Frontal cortex (tissue), 4 donors: Measurements from ENCODE around the gene CABLES2. TPM values are rescaled to one million over a fixed set of nuclear protein-coding genes. Genes with fewer than 3 reads are reported as not detected.
A peak's percentile ranks its signal among the peaks of the same experiment; 100 is the strongest.

Source experiments
- DNase-seq, 2 donors: peaks; one replicate each; pipeline ENCODE4 v3.0.0; 2012; ENCODE audit warnings: low spot score in 2 of 2
- FAIRE-seq: peaks from 2 replicates; lab custom pipeline; 2012; peaks lifted over from hg19 to GRCh38; lab: Jason Lieb, UNC
- total RNA-seq: library from RNA; depleted of rRNA; stranded (reverse); fragments of >200 nt; gene quantifications from one replicate; pipeline ENCODE4 v1.2.3, GENCODE V29; 2014
- donor health status: control.
- donor health status: control.
- donor health status: control.

The CABLES2 gene
- total RNA-seq, 1 donor from 2014 or later = 2.9 TPM

DNA sequence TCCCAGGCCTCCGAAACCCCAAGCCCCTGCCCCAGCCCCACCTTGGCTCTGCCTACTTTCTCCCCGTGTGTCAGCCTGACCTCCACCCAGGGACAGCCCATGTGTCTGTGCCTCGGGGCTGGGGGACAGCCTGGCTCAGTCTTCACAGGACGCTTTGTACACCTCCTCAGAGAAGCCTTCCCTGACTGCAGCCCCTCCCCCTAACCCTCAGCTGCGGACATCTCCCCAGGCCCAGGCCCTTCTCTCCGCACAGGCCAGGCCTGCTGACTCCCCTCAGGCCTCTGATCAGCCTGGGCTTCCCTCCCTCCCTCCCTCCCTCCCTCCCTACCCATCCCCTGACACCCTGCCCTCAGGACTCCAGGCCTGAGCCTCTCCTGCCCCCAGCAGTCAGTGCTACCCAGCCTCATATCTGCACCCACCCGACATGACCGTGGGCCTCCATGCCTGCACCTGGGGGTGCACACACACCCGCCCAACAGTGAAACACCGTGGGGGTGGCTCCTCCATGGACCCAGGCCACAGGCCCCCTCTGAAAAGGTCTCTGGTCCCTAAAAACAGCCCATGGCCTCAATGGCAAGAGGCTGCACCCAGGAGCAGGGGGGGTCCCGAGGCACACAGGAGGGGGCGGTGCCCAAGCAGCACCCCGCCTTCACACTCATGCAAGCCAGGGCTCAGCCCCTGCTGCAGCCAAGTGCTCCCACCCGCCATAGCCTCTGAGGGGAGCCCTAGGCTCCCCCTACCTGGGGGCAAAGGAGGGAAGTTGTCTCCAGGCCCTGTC lies 52.9 kb downstream of the CABLES2 start:
- FAIRE-seq (no peak), DNase-seq (no peak)

DNA sequence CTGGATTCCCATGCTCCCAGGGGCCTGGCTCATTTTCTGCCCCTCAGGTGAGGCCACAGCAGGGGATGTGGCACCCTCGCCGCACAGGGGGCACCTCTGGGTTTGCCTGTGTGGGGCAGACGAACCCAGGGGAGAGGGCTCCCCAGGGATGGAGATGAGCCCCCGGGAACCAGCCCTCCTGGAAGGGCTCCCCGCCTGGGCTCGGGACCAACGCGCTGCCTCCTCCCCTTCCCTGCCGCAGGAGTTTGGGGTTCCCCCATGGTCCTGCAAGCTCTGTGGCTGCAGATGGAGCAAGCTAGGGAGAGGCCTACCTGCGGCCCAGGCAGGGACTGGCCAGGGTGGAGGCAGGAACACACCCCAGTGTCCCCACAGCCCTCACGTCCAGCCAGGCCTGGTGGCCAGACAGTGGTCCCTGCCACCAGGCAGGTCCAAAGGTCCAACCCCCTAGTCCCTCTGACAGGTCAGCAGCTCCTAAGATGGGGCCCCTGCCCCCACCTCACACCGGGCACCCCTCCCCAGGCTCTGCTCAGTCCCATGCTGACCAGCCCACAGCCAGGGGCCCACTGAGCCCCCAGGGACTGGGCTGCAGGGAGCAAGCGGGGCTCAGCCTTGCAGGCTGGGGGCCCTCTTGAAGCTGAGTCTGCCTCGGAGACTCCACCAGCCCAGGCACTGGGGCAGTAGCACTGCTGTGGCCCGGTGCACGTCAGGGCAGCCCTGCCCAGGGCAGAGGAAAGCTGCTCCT lies 53.6 kb downstream of the CABLES2 start:
- DNase-seq = no peak
- no peak for FAIRE-seq

DNA sequence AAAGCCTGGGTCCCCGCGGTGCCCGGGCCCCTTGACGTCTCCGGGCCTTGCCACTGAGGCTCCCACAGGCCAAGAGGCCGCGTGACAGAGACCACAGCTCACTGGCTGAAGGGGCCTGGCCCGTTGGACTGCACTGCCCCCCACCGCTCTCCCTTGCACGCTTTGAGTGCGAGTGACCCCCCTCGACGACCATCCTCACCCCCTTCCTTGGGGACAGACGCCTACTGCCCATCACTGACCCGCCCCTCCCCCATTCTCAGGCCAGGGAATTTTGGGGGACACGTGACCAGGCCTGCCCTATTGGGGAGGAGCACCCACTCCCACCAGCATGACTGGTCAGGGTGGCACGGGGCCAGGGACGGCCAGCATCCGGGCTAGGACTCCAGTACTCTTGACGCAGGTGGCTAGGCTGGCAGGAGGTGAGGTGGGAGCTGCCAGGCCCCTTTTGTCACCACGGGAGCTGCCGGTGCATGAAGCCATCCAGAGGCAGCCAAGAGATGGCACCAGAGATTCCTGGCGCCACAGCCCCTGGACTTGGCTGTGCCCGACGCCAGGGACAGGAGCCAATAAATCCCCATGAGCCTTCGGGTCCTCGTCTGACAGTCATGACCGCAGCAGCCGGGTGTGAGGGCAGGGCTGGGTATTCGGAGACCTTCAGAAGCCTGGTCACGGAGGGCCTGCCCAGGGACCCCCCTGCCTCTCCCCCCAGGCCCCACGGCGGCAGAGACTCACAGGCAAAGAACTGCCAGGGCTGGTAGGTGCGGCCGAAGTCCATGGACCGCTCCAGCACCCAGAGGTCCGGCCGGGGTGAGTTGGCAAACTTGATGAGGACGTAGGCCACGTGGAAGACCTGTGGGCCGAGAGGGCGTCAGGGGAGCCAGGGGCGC lies 54.4 kb downstream of the CABLES2 start:
- FAIRE-seq = no peak
- peak; percentile 89 for DNase-seq

DNA sequence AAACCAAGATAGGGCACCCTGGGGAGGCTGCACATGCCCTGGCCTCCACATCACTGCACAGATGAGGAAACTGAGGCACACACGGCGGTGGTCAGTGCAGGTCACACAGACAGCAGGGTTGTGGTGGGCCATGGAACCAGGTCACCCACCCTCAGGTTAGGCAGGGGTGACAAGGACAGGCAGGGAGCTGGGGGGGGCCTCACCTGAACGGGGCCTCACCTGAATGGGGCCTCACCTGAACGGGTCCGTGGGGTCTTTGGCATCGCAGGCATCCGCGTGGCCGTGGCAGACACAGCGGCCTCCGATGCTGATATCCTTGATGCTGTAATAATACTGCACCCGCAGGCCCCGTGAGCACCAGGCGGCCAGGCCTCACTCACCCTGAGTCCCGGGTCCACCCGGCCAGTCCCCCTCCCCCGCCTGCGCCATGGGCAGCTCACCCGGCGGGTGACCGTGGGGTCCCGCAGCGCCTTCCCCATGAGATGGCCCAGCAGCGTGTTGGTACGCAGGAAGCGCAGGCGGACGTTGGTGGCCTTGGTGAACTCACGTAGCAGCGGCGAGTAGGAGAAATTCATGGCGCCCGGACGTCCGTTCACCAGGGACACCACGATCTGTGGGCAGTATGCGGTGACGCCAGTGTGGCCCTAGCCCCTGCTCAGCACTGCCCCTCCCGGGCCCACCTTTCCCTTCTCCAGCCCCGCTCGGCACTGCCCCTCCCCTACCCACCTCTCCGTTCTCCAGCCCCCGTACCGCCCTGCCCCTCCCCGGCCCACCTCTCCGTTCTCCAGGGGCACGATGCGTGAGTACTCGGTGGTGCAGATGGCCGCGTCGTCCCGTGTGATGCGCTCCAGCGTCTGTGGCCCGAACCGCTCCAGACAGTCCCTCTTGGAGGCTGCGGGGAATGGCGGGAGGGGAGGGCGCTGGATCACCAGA lies 55.4 kb downstream of the CABLES2 start:
- FAIRE-seq = no peak

DNA sequence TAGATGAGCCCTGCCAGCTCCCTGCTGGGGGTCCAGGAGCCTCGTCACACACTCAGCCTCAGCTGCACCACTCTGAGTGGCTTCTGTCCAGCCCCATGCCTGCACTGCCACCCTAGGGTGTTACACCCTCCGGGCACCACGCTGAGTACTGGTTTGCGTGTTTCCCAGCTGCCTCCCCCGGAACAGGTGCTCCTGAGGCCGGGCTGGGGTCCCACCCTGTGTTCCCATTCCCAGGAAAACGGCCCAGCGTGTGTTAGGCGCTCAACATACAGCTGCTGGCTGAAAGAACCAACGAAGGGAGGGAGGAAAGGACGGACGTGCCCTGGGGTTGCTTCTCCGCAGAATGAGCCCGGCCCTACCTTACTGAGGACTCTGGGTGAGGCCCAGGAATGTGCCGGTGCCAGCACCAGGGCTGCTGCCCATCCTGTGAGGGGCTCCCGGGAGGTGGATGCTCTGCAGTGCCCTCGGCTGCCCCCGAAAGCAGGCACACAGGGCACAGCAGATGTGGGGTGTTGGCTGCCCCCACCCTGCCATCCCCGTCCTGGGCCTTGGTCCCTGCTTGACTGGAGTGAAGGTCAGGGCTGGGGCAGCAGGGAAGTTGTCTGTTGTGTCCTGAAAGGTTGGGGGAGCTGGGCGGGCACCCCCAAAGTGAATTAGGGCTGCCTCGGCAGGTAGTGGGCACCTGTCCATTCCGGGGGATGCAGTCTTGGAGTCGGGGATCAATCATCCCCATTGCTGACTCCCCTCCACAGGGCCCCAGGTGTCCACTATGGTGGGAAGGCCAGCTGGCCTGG lies 56.3 kb downstream of the CABLES2 start:
- no peak for FAIRE-seq
- DNase-seq = no peak

More for the DNA sequence above, 55.4 kb downstream of the CABLES2 start:
- no peak for DNase-seq

DNA sequence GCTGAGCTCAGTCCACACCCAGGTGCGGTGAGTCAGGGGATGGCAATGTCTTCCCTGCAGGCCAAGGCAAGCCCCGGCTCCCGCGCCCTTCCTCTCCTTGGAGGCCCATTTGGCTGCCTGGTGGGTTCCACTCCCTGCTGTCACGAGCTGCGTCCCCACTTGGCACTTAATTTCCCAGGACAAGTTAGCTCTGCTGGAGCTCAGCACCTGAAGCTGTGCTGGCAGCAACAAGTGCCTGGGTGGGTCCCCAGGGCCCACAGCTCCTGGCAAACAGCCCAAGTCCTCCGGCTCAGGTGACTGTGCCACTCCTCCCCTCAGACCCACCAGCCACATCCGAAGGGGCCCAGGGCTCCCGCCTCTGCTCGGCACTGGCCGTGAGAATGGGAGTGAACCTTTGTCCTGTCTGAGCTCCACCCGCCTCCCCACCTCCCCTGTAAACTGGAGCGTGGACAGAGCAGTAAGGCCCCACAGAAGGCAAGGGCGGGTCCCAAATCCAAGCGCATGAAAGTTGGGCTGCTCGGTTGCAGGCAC lies 56.9 kb downstream of the CABLES2 start:
- DNase-seq = no peak
- FAIRE-seq = no peak

DNA sequence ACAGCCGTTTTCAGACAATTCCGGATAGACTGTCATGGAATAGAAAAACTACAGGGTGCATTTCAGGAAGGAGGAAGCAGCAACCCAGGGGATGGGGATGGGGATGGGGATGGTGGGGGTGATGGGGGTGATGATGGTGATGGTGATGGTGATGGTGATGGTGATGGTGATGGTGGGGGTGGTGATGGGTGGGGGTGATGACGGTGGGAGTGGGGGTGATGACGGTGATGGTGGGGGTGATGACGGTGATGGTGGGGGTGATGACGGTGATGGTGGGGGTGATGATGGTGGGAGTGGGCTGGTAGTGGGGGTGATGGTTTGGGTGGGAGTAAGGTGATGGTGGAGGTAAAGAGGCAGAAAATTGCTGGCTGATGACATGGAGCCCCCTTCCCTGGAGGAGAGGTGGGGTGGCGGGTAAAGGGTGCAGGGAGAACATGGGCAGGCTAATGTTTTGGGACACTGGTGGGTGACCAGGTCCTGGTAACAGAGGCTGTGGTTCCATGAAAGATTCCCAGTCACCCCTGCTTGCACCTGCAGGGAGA lies 57.5 kb downstream of the CABLES2 start:
- no peak for DNase-seq
- FAIRE-seq = no peak

DNA sequence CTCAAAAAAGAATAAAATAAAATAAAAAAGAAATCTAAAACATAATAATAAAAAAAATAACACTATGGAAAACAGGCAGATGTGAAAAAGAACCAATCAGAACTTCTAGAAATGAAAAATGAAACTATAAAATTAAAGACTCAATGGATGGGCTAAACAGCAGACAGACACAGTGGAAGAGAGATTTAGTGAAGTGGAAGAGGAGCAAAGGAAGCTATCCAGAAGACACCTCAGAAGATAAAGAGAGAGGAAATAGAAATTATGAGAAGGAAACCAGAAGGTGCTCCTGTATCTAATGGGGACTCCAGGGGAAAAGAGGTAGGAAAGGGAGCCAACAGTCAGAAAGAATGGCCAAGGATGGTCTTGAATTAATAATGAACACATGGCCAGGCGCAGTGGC lies 58.5 kb downstream of the CABLES2 start:
- no peak for FAIRE-seq

DNA sequence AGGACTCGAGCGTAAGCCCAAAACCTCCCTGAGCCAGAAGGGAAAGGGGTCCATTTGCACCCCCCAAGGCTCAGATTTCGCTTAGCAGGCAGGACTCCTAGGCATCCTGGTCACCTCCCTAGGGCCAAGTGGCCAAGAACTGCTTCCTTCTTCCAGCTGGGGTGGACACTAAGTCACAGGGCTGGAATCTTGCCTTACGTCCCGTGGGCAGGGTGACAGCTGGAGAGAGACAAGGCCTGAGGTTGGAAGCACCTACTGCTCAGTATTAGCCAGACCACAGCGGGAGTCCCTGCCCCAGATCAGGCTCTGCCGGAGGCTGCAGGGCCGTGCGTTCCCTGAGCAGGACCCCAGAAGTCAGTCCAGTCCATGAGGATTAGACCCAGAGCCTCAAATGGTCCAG lies 59.6 kb downstream of the CABLES2 start:
- FAIRE-seq (no peak), DNase-seq (no peak)

More for the DNA sequence above, 58.5 kb downstream of the CABLES2 start:
- no peak for DNase-seq

DNA sequence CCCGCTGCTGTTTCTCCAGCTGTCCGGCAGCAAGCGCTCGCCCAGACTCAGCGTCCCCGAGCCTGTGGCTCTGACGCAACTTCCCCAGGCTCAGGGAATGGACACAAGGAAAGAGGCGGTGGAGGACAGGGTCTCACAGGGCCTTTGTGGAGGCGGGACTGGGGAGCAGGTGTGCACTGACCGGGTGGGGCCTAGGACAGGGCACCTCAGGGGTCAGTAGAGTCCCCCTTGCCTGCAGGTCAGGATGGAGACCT lies 60.0 kb downstream of the CABLES2 start:
- FAIRE-seq (no peak), DNase-seq (no peak)

DNA sequence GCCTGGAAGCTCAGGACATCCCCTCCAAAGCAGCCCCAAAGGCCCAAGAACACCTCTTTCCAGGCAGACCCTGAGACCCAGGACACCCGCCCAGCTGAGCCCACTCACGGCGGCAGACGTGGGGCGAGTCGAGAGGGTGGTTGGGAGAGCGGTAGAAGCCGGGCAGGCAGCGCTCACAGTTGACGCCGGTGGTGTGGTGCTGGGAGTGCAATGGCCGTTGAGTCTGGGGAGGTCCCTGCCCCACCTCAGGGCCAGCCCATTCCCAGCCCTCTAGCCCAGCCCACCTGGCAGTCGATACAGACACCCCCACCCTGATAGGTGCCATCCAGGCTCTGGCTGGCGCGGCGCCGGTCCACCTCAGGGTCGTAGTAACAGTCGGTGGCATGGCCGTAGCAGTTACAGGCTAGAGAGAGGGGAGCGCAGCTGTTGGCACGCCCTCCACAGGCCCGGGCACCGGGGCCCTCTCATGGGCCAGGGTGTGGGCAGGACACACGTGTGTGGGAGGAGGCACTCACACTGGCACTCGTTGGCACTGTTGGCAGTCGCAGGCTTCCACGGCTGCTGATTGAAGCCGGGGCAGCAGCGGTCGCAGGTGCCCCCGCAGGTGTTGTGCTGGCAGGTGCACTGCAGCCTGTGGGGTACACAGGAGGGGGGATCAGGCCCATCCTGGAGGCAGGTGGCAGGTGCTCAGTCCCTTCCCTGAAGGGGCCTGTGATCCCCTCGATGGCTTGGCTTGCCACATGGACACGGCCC lies 60.5 kb downstream of the CABLES2 start:
- no peak for DNase-seq
- FAIRE-seq = no peak

DNA sequence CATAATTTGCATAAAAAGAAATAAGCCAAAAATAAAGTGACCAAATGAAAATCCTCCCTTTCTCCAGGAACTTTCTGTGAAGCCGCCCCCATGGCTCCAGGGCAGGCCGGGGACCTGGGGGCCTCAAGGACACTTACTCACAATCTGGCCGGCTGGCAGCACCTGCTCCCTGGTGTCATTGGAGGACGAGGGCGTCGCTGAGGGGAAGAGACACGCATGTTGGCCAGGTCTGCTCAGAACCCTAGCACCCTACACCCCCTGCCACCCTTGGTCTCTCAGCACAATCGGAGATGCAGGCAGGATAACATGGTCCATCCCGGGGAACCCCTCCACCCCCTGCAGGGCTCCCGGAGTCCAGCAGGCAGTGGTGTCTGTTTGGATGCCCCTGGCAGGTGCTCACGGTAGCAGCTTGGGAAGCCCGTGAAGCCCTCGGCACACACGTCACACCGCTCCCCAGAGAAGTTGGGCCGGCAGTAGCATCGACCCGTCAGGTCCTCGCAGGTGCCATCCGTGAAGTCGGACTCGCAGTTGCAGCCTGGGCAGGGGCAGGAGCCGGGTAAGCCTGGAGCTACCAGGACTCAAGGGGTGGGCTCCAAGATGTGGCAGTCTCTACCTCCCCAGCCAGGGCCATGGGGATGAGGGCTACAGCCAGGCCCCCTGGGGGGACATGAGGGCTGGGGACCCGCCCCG lies 61.3 kb downstream of the CABLES2 start:
- FAIRE-seq = no peak
- DNase-seq = no peak

DNA sequence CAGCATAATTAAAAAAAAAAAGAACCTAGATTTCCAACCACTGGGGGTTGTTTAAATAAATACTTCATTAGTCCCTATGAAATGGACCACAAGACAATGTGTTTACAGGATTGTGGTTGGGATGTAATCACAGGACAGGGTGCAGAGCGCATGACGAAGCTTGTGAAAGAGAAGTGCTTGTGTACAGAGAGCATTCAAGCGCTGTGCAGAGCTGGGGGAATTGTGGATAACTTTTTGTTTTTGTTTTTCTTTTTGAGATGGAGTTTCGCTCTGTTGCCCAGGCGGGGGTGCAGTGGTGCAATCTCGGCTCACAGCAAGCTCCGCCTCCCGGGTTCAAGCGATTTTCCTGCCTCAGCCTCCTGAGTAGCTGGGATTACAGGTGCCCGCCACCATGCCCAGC lies 62.3 kb downstream of the CABLES2 start:
- DNase-seq = no peak

DNA sequence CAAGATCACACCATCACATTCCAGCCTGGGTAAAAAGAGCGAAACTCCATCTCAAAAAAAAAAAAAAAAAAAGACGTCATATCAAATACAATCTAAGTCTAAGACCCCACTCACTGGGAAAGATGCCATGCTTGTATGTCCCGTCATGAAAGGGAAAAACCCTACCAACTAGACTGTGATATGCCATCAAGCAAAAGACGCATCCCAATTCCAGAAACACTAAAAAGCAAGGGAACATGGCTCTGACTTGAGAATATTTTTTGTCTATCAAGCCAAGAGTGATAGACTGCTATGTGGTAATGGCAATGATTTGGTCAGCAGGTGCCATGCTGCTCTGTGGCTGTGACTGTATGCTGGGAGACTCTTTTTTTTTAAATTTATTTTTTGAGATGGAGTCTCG lies 63.0 kb downstream of the CABLES2 start:
- no peak for DNase-seq

More for the DNA sequence above, 62.3 kb downstream of the CABLES2 start:
- FAIRE-seq = no peak

DNA sequence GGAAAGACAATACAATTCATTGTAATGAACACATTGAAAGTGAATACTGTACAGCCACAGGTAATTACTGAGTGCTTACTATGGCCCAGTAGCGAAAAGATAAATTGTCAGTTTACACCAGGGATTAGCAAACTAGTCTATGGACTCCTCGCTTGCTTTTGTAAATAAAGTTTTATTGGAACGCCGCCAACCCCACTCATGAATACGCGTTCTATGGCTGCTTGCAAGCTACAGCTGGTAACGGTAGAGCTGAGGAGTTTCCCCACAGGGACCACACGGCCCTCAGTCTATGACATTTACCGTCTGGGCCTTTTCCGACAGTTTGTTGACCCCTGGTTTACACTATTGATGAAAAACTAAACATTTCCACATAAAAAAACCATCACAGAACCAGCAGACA lies 64.2 kb downstream of the CABLES2 start:
- DNase-seq = no peak
- no peak for FAIRE-seq

More for the DNA sequence above, 63.0 kb downstream of the CABLES2 start:
- no peak for FAIRE-seq

DNA sequence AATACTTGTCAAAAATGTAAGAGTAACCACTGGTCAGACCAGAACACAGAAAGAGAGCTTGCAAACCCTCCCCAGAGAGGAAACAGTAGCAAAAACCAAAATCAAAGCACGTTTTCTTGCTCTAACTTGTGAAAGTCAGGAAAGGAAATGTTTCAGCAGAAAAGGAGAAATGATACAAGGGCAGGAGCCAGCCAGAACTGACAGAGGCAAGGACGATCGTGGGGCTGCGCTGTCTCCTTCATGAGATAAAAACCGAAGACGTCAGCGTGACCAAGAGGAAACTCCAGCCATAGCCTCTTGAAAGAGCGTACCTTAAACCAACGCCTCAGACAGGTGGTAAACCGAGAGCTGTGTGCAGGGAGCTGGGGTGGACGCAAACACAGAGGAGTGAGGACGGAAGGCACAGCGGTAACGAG lies 67.4 kb downstream of the CABLES2 start:
- FAIRE-seq (no peak), DNase-seq (no peak)
